NB4 (cell line): ENCODE measurements around the gene ZBTB6.
"Not testable (repeated sequence)": the region's sequence is repeated elsewhere in the genome, so short reads cannot be mapped to it uniquely, and the experiment has no call there.

ENCODE experiments used
- DNase-seq: peaks from one replicate; pipeline ENCODE4 v3.0.0; 2010; ENCODE audit warnings: low read depth
- H3K4me3 ChIP-seq: one replicate; pipeline ENCODE4 v1.5.1; 2011; ENCODE audit warnings: mild to moderate bottlenecking, low read depth, low read length, moderate library complexity
- MYC ChIP-seq: IDR thresholded peaks from 2 replicates; pipeline ENCODE4 v1.6.1; 2011; ENCODE audit warnings: low read depth, low read length
- POLR2A ChIP-seq: IDR thresholded peaks from 2 replicates; pipeline ENCODE4 v1.6.1; 2011; ENCODE audit warnings: mild to moderate bottlenecking; ENCODE audit not compliant: insufficient read length; ENCODE audit errors: extremely low read depth
- TF ChIP-seq, protein P1 (sequence below): IDR thresholded peaks from 2 replicates; pipeline ENCODE4 v1.6.1; 2011; ENCODE audit warnings: low read depth, low read length
- TF ChIP-seq, protein P2 (sequence below): IDR thresholded peaks from one replicate; pipeline ENCODE4 v1.5.1; 2012; ENCODE audit warnings: low read depth, low read length

ZBTB6 gene

DNA sequence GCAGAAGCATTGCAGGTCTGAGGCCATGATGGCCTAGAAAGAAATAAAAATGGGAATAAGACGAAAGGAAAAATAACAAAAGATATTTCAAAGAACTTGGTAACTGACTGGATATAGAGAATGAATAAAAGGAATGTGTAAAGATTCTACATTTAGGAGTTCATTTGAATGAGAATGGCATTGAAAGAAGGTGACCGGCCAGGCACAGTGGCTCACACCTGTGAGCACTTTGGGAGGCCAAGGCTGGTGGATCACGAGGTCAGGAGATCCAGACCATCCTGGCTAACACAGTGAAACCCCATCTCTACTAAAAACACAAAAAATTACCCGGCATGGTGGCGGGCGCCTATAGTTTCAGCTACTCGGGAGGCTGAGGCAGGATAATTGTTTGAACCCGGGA is 9.6 kb upstream of the ZBTB6 start:
- no peak for DNase-seq
- TF ChIP-seq, protein P1, sequence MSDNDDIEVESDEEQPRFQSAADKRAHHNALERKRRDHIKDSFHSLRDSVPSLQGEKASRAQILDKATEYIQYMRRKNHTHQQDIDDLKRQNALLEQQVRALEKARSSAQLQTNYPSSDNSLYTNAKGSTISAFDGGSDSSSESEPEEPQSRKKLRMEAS = no peak
- TF ChIP-seq MYC (no peak), POLR2A (no peak)
- TF ChIP-seq, protein P2, sequence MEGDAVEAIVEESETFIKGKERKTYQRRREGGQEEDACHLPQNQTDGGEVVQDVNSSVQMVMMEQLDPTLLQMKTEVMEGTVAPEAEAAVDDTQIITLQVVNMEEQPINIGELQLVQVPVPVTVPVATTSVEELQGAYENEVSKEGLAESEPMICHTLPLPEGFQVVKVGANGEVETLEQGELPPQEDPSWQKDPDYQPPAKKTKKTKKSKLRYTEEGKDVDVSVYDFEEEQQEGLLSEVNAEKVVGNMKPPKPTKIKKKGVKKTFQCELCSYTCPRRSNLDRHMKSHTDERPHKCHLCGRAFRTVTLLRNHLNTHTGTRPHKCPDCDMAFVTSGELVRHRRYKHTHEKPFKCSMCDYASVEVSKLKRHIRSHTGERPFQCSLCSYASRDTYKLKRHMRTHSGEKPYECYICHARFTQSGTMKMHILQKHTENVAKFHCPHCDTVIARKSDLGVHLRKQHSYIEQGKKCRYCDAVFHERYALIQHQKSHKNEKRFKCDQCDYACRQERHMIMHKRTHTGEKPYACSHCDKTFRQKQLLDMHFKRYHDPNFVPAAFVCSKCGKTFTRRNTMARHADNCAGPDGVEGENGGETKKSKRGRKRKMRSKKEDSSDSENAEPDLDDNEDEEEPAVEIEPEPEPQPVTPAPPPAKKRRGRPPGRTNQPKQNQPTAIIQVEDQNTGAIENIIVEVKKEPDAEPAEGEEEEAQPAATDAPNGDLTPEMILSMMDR = no peak
- H3K4me3 ChIP-seq = no peak overlapping the region

- H3K4me3 ChIP-seq = no peak overlapping the region
- no peak for TF ChIP-seq POLR2A
- TF ChIP-seq MYC = no peak
- TF ChIP-seq, protein P1 = no peak
- TF ChIP-seq, protein P2 = no peak
- no peak for DNase-seq
Observed at GRCh38 chr9:122918310-122918709, 5.2 kb upstream of the ZBTB6 start.

DNA sequence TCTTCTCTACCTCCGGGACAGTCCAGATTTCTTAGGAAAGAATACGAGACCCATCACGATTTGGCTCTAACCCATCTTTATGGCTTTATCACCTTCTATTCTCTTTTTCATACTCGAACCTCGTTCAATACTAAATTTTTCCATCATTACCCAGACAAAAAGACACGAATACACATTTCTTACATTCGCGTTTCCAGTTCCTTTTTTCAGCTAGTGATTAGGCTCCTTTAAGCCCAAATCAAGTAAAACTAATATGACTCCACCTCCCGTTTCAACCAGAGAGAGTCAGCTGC is 506 bp downstream of the ZBTB6 start:
- peak overlapping the region; percentile 93 for H3K4me3 ChIP-seq
- TF ChIP-seq, protein P1 = no peak
- DNase-seq = no peak

DNA sequence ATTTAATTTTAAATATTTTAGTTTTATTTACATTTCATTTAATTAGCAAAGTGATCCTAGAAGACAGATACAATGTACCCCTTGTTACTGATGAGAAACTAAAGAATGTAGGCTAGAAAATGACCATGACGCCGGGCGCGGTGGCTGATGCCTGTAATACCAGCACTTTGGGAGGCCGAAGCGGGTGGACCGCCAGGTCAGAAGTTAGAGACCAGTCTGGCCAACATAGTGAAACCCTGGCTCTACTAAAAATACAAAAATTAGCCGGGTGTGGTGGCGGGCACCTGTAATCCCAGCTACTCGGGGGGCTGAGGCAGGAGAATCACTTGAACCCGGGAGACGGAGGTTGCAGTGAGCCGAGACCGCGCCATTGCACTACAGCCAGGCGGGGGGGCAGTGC is 7.0 kb downstream of the ZBTB6 start:
- peak overlapping the region; percentile 89 for H3K4me3 ChIP-seq
- not testable (repeated sequence) for DNase-seq

DNA sequence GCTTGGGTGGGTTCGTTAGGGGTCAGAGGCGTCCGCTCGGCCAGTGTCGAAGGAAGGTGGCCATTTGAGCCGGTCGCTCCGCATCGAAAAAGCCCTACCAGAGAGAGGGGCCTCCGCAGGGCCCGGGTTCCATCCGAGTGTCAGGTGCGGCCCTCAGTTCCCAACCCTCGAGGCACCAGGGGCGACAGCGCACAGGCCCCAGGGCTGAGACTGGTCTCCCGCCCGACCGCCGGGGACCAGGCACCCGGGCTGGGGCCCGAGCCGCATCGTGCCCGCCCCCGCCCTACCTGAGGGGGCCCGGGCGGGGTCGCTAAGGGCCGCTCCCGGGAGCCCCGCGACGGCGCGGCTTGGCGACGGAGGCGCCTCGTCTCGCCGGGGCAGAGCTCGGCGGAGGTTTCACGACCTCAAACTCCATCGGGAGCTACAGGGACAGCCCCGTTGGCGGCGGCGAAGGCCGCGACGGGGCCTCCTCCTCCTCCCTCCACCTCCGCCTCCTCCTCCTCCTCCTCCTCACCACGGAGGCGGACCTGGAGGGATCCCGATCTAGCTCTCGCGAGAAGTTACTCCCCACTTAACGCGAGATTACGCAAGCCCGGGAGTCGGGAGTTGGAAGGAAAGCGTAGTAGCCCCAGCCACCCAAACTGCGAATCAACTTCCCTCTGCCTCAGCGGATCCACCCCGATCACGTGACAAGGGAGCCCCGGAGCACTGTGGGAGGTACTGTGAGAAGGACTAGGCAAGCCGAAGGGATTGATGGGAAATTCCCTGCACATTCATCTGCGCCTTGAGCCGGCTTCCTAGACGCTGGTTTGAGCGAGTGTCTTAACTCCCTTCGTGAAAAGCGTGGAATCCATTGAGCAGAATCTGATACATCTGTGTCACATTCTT is 8.1 kb downstream of the ZBTB6 start, which contains the start of gene RC3H2:
Gene RC3H2 (minus strand): TSS at position 537 of the 888 bp plus-strand sequence. CDS start 7,850 bp downstream, outside the sequence.
- TF ChIP-seq POLR2A (peak; percentile 92), MYC (peak; percentile 37; the same call in 1 of the 2 replicates)
- TF ChIP-seq, protein P2 = no peak
- TF ChIP-seq, protein P1 = peak; percentile 88
- H3K4me3 ChIP-seq = peak within 1 kb of the TSS; percentile 89
- peak; percentile 99 for DNase-seq

DNA sequence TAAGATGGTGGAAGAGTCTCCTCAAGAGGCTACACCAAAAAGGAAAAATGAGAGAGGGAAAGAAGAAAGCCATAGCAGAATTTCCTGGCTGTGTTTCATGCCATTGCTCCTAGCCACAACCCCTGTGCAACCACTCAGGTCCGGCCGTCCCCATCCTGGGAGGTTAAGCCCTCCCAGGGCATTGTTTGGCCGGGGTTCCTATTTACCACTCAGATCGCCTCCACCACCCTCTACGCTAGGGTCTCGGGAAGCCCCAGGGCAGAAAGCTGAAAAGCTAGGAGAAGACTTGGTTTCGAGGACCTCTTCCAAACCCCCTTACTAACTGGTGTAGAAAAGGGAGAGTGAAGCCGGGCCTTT is 8.7 kb downstream of the ZBTB6 start:
- DNase-seq = peak; percentile 53
- TF ChIP-seq, protein P2 = no peak
- no peak for TF ChIP-seq MYC
- TF ChIP-seq POLR2A = no peak
- H3K4me3 ChIP-seq = peak overlapping the region; percentile 89

DNA sequence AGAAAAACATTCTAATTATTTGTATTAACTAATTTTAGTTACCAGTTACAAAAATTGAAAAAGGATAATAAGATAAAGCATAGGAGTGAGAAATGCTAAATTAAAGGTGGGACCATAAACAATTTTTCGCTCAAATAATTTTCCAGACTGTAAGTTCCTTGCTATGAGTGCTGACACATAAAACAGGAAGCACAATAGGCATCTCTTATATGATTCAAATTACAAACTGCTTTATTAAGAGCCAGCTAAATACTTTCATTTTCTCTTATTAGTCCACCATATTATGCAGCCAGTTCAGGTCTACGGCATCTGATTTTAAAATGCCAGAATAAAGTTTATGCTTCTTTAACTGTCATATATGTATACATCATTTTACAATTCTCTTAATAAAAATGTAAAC is 12.3 kb downstream of the ZBTB6 start:
- H3K4me3 ChIP-seq = peak overlapping the region; percentile 8
- TF ChIP-seq, protein P1 = no peak
- TF ChIP-seq POLR2A (no peak), MYC (no peak)
- TF ChIP-seq, protein P2 = no peak
- DNase-seq = peak; percentile 15
